Measurements from ENCODE around the gene ZFP2.

- TF ChIP-seq, protein P1, sequence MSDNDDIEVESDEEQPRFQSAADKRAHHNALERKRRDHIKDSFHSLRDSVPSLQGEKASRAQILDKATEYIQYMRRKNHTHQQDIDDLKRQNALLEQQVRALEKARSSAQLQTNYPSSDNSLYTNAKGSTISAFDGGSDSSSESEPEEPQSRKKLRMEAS (IDR thresholded peaks at IDR 0.05), result no peak
- TF ChIP-seq TCF12 (IDR thresholded peaks at IDR 0.05; ENCODE audit: low read depth) (no peak), TAF1 (IDR thresholded peaks at IDR 0.05; ENCODE audit: low read depth) (no peak), ZBTB7A (IDR thresholded peaks at IDR 0.05; ENCODE audit: low read depth) (no peak), TEAD4 (IDR thresholded peaks at IDR 0.05) (no peak), CREB1 (IDR thresholded peaks at IDR 0.05; ENCODE audit: low read depth) (no peak)
- TF ChIP-seq, protein P2, sequence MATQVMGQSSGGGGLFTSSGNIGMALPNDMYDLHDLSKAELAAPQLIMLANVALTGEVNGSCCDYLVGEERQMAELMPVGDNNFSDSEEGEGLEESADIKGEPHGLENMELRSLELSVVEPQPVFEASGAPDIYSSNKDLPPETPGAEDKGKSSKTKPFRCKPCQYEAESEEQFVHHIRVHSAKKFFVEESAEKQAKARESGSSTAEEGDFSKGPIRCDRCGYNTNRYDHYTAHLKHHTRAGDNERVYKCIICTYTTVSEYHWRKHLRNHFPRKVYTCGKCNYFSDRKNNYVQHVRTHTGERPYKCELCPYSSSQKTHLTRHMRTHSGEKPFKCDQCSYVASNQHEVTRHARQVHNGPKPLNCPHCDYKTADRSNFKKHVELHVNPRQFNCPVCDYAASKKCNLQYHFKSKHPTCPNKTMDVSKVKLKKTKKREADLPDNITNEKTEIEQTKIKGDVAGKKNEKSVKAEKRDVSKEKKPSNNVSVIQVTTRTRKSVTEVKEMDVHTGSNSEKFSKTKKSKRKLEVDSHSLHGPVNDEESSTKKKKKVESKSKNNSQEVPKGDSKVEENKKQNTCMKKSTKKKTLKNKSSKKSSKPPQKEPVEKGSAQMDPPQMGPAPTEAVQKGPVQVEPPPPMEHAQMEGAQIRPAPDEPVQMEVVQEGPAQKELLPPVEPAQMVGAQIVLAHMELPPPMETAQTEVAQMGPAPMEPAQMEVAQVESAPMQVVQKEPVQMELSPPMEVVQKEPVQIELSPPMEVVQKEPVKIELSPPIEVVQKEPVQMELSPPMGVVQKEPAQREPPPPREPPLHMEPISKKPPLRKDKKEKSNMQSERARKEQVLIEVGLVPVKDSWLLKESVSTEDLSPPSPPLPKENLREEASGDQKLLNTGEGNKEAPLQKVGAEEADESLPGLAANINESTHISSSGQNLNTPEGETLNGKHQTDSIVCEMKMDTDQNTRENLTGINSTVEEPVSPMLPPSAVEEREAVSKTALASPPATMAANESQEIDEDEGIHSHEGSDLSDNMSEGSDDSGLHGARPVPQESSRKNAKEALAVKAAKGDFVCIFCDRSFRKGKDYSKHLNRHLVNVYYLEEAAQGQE (IDR thresholded peaks at IDR 0.05; ENCODE audit: low read depth), result no peak
- TF ChIP-seq, protein P3, sequence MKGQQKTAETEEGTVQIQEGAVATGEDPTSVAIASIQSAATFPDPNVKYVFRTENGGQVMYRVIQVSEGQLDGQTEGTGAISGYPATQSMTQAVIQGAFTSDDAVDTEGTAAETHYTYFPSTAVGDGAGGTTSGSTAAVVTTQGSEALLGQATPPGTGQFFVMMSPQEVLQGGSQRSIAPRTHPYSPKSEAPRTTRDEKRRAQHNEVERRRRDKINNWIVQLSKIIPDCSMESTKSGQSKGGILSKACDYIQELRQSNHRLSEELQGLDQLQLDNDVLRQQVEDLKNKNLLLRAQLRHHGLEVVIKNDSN (IDR thresholded peaks at IDR 0.05), result no peak
Observed at GRCh38 chr5:178851951-178852350, 43.8 kb upstream of the ZFP2 start.
